ENCODE measurements around the gene PGC. TPM values are rescaled to one million over a fixed set of nuclear protein-coding genes. Genes with fewer than 3 reads are reported as not detected.

The PGC gene
- not detected in 2 replicates for total RNA-seq

DNA sequence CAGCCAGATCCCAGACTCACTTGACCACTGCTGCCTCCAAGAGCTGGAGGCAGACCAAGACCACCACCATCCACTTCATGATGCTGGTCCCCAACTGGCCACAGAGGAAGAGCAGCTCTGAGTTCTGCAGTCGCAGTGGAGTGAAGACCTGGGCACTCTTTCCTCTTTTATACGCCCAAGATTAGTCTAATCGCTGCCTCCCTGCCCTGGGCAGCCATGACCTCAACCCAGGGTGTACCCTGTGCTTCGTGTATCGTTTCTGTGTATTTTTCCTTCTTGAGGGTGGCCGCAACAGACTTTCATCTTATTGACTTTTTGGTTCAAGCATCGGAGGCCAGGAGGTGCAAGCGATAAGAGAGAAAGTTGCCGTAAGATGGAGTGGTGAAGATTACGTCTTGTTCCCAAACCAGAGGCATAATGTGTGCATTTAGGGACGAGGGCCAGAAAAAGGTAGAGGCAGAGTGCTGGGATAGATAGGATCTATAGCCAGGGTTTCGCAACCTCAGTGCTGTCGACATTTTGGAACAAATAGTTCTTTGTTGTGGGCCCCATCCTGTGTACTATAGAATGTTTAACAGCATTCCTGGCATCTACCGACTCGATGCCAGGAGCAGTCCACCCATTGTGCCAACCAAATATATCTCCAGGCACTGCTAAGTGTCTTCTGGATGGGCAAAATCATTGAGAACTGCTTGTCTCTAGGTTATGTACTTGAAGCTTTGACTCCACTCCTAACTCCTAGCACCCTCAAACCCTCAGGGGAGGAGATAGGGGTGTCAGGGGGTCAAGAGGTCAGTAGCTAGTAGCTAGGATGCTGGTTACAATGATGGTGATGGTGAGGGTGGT is at the start of gene PGC:
PGC (minus strand) TSS at position 142 of the 846 bp plus-strand sequence; CDS start at position 79, 63 bp downstream.
- DNase-seq (no peak), ATAC-seq (ENCODE audit: low read depth) (no peak)
- intact Hi-C loops (cut with micrococcal nuclease), result no loop called here
- no peaks in the 10 kb centered on the region for H3K36me3 Mint-ChIP-seq (ENCODE audit: low read depth)
- H3K4me1 Mint-ChIP-seq, result no peaks in the 10 kb centered on the region
- ChIA-PET POLR2A (interaction anchor here (0.6 kb wide), 1 partner anchor 10 kb away, joined by 4 read pairs; no protein-coding TSS in a partner anchor), CTCF (no interaction called here)
- H3K27ac Mint-ChIP-seq, result no peak within 1 kb of the TSS
- H3K9me3 Mint-ChIP-seq, result no peaks in the 10 kb centered on the region
- H3K4me3 Mint-ChIP-seq, result no peak within 1 kb of the TSS
- no peak for TF ChIP-seq CTCF (IDR thresholded peaks at IDR 0.05)
- H3K27me3 Mint-ChIP-seq, result no peaks in the 10 kb centered on the region

GRCh38 chr6:41796474-41796873 is 49.3 kb upstream of the PGC start:
- intact Hi-C loops (cut with micrococcal nuclease), result no loop called here
- H3K4me1 Mint-ChIP-seq, result no peaks in the 10 kb centered on the region
- DNase-seq, result no peak
- no peaks in the 10 kb centered on the region for H3K27me3 Mint-ChIP-seq
- TF ChIP-seq CTCF (IDR thresholded peaks at IDR 0.05), result no peak
- peaks cover 60% of the 10 kb centered on the region for H3K36me3 Mint-ChIP-seq (ENCODE audit: low read depth)
- no peaks in the 10 kb centered on the region for H3K9me3 Mint-ChIP-seq
- ATAC-seq (ENCODE audit: low read depth), result no peak
- ChIA-PET POLR2A (no interaction called here), CTCF (no interaction called here)
- H3K4me3 Mint-ChIP-seq, result no peak overlapping the region
- H3K27ac Mint-ChIP-seq, result no peak overlapping the region

DNA sequence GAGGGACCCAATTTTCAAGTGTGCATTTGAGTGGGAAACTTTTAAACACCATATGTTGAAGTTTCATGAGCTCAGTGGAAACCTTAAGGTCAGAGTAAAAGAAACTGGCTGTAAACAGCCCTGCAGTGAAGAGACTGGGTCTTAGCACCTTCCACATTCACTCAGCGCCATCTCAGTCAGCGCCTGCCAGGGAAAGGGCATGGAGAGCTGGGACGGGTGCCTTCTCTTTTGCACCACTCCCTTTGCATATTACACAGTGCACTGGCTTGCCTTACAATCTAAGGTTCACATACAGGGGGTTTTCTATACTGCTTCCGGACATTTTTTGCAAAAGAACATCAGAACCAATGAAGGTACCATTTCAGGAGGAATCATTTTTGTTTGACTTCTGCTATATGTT is 44.8 kb upstream of the PGC start:
- no peak overlapping the region for H3K27ac Mint-ChIP-seq
- H3K9me3 Mint-ChIP-seq, result no peaks in the 10 kb centered on the region
- intact Hi-C loops (cut with micrococcal nuclease), result no loop called here

DNA sequence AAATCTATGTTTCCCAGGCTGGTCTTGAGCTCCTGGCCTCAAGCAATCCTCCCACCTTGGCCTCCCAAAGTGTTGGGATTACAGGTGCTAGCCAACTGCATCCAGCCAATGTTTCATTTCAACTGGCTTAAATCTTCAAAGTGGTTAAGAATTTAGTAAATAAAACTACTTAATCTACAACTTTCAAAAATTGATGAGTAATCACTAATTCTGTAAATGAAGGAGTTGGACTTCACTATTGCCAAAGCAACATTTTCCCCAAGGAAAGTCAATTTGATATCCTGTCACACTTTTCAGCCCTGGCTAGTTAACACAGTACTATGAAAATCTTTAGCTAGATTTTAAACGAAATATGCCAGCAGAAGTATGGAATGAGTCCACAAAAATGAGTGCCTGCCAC is 44.1 kb upstream of the PGC start:
- Mint-ChIP-seq H3K9me3 (no peaks in the 10 kb centered on the region), H3K36me3 (ENCODE audit: low read depth) (peaks cover 67% of the 10 kb centered on the region), H3K4me1 (peaks cover 12% of the 10 kb centered on the region), H3K4me3 (no peak overlapping the region), H3K27ac (no peak overlapping the region), H3K27me3 (no peaks in the 10 kb centered on the region)
- ATAC-seq (ENCODE audit: low read depth) (no peak), DNase-seq (no peak)
- TF ChIP-seq CTCF (IDR thresholded peaks at IDR 0.05), result no peak
- ChIA-PET CTCF (no interaction called here), POLR2A (interaction anchor here (1.0 kb wide), 2 partner anchors 85 to 254 kb away, joined by 3 read pairs; no protein-coding TSS in a partner anchor)
- intact Hi-C loops (cut with micrococcal nuclease), result no loop called here

More for the DNA sequence above, 44.8 kb upstream of the PGC start:
- ChIA-PET POLR2A (interaction anchor here (0.5 to 1.0 kb wide), 4 partner anchors 85 to 1222 kb away, joined by 3 to 6 read pairs (median 4); partner anchors contain the start of genes KLHDC3 and MEA1), CTCF (no interaction called here)
- Mint-ChIP-seq H3K4me3 (no peak overlapping the region), H3K36me3 (ENCODE audit: low read depth) (peaks cover 71% of the 10 kb centered on the region), H3K4me1 (peaks cover 11% of the 10 kb centered on the region), H3K27me3 (no peaks in the 10 kb centered on the region)
- no peak for TF ChIP-seq CTCF (IDR thresholded peaks at IDR 0.05)
- ATAC-seq (ENCODE audit: low read depth) (no peak), DNase-seq (no peak)

DNA sequence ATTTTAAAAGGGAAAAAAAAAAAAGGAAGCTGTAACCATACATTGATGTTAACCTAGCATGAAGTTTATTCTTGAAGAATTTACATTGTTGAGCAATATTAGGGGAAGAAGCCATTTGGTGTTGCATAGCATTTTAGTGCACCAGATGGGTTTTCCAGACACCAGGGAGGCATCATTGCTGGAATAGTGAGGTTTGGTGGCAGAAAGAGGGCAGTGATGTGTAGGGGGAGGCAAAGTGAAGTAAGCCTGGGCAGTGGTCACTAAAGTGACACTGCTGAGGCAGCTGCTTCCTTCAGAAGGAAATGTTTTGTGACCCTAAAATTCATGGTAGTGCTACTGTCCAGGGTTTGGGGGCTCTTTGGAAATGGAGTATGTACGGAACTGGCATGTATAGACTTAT is 42.8 kb upstream of the PGC start:
- ATAC-seq (ENCODE audit: low read depth), result no peak
- CTCF ChIA-PET, result no interaction called here
- POLR2A ChIA-PET, result no interaction called here
- Mint-ChIP-seq H3K27me3 (no peaks in the 10 kb centered on the region), H3K9me3 (no peaks in the 10 kb centered on the region), H3K4me1 (peaks cover 19% of the 10 kb centered on the region), H3K4me3 (no peak overlapping the region), H3K27ac (no peak overlapping the region), H3K36me3 (ENCODE audit: low read depth) (peaks cover 56% of the 10 kb centered on the region)
- no peak for DNase-seq
- intact Hi-C loops (cut with micrococcal nuclease), result no loop called here
- no peak for TF ChIP-seq CTCF (IDR thresholded peaks at IDR 0.05)
